GM19455 (cell line): ENCODE data around the gene OR9A4.

Source experiments
- ATAC-seq: cut with Tn5 transposase; IDR thresholded peaks from one replicate; pipeline ENCODE4 v1.9.1; 2021; ENCODE audit not compliant: unreplicated experiment

OR9A4 gene

DNA sequence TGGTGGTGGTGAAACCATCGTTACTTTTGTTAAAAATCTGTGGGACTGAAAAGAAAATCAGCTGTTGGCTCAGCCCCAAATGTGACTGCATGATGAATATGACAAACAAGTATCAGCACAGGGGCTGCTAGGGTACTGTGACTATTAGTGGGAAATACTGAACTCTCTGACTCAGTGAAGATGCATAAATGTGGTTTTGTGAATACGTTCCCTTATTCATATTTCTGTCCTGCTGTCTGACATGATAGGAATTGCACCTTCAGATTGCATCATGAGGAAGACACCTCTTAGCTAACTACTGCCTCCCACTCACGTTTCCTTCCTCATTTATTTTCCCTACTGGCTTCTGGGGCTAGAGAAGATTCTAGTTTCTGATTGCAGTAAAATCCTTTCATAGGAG, 29.2 kb downstream of the OR9A4 start:
- ATAC-seq: no peak

DNA sequence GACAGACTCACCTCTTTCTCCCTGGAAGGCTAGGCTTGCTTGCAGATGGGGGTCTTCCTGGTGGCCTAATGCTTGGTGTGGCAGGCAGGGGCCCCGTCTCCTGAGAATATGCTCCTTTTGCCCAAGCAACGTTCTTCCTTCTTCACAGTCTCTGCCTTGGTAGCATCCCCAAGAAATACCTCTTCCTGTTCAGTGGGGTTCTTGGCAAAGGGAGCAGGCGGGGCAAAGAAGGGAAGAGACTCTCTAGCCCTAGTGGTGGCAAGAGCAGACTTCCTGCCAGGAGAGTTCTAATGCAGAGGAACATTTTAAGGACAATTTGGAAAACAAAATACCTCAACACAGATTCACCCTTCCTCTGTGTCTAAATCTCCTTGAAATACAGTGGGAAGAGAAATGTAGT, 30.6 kb downstream of the OR9A4 start, which contains the start of gene CLEC5A:
CLEC5A (minus strand) TSS at position 179 of the 400 bp plus-strand sequence. CDS start 682 bp downstream, outside the sequence.
- no peak for ATAC-seq

DNA sequence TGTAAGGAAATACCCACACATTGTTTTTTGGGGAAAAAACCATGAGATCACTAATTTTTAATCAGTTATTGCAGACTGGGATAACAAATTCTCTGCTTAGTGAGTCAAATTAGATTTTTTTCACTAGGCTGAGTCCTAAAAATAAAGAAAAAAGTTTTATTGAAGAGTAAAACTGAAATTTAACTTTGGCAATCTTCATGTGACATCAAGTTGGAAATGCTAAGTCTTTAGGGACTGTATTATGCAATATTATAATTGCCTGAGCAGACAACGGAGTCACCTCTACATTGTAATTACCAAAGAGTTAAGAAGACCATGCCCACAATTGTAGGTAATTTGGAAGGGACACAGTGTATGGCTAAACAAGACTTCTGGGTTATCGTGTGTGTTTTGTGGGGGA, 32.8 kb downstream of the OR9A4 start:
- ATAC-seq: no peak

DNA sequence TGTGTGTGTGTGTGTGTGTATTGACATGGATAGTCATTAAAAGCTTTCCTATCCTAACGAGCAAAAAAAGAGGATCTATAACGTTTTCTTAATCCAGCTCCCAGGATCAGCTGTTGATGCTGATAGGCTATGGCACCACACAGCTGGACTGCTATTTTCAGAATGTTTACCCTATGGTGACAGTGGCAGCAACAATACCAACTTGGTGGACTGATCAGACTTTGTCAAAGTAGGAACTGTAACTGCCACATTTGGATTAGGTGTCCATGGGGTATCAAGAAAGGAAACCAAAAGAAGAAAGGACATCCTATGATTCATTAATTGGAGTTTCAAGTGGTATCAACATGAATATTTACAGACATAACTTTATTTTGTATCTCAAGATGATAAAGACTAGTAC, 33.3 kb downstream of the OR9A4 start:
- no peak for ATAC-seq

DNA sequence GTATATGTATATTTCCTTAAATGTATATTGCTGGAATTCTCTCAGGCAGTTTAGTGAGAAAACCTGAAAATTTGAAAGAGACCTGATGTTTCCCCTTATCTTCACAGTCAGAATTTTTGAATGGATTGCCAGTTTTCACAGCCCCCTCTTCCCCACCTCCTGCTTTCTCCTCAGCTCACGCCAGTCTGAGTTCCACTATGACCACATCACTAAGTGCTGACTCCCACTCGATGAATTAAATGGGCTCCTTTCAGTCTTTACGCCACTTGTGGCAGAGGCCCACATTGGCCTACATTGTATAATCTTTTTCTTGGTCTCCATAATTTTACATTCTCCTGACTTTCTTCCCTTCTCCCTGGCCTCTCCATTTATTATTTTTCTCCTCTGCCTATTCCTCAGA, 33.7 kb downstream of the OR9A4 start:
- ATAC-seq: no peak

DNA sequence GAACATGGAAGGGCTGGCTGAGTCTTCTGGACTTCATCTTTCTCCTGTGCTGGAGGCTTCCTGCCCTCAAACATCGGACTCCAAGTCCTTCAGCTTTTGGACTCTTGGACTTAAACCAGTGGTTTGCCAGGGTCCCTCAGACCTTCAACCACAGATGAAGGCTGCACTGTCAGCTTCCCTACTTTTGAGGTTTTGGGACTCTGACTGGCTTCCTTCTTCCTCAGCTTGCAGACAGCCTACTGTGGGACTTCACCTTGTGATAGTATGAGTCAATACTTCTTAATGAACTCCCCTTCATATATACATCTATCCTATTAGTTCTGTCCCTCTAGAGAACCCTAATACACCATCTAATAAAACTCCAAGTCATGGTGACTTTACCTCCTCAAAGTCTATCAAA, 34.6 kb downstream of the OR9A4 start:
- no peak for ATAC-seq

DNA sequence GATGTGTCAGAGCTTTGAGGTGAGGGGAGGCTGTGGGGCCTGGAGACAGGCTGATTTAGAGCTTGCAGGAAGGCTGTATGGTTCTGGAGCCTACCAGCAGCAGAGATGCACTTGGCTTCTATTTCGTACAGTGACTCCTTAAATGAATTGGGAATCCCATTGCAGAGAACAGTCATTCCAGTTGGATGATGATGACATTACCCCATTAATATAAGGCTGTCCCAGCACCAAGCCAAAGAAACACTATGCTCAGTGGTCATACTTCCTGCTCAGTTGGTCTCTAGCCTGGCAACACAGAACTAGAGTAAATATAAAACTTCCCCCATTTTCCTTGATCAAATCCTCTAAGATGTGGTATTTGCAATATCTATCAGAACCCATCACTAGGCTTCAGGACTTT, 36.3 kb downstream of the OR9A4 start:
- no peak for ATAC-seq

DNA sequence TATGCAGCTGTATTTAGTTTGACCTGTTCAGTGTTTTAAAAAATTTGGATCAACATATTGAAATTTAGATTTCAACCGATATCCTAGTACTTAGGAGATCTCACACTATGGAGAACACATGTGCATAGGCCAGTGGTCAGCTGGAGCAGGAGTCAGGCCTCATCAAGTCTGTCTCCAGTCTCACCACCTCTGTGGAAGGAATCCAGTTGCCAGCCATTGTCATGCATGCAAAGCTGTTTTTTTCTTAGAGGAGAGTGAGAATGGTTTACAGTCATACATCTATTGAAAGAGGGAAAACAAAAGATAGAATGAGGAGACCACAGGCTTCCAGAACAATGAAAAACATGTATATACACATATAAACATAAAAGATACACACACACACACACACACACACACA, 38.1 kb downstream of the OR9A4 start:
- ATAC-seq: no peak

DNA sequence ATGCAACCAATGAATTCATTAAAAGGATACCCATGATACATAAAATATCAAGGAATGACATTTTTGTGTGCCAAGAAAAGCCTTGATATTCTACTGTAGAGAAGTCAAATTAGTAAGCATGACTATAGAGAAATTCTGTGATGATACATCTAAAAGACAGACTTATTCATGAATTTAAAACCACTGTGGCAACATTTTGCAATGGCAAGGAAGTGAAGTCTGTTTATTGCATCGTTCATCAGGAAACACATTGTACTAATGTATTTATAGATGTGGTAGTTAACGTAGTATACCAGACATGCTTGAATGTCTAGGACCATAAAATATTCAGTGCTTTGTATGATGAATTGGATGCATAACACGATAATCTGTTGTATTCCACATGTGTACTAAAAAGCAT, 39.9 kb downstream of the OR9A4 start:
- no peak for ATAC-seq

DNA sequence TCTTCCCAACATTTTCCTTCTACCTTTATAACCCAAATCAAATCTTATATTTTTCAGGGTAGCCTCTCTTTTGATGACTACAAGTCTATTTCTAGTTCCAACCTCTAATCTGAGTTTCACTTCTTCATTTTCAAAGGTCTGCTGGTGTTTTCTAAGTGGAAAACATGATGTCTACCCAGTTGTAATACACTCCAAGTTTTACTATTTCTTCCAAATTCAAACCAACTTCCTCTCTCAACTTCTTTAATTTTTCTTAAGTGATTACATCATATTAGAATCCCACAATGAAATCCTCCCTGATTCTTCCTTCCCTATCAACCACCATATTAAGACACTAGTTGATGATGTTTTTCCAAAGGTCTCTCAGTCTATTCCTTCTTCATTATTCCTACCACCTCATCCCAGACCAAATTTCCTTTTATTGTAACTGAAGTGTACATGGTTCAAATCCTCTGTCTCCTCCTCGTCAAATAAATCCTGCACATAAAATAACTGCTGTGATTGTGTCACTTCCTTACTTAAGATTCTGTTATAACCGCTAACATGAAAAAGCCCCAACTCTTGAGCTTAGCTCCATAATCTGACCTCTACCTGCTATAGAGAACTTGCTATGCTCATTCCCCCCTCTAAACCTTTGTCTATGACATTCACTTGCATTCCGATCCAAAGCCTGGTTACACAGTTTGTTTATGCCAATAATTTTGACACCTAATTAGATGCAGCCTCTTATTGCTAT, 44.7 kb downstream of the OR9A4 start:
- ATAC-seq: peak; percentile 71
